Esophagus muscularis mucosa (tissue), 4 donors: ENCODE data around the gene MISP3. TPM values are rescaled to one million over a fixed set of nuclear protein-coding genes. Genes with fewer than 3 reads are reported as not detected.

Experiments used
- DNase-seq: peaks from one replicate; pipeline ENCODE4 v3.0.0-alpha.2; 2017; ENCODE audit errors: extremely low spot score
- H3K27ac ChIP-seq, 4 donors: fragments of 200-600 bp; sonication (generic); replicated peaks in 1 of 4; 1 replicate in 3 of 4; 2 replicates in 1 of 4; pipeline ENCODE4 v1.5.1; 2016 to 2019; ENCODE audit warnings: mild to moderate bottlenecking in 1 of 4
- H3K27me3 ChIP-seq, 4 donors: fragments of 200-600 bp; sonication (generic); one replicate each; pipeline versions ENCODE4 v1.5.1 to v1.6.0; 2016 to 2019
- H3K36me3 ChIP-seq, 4 donors: fragments of 200-600 bp; sonication (generic); one replicate each; pipeline ENCODE4 v1.5.1; 2016 to 2019
- H3K4me1 ChIP-seq, 4 donors: fragments of 200-600 bp; sonication (generic); one replicate each; pipeline ENCODE4 v1.5.1; 2016 to 2019
- H3K4me3 ChIP-seq, 4 donors: fragments of 200-600 bp; sonication (generic); 1 replicate in 2 of 4; 2 replicates in 2 of 4; pipeline ENCODE4 v1.5.1; 2016 to 2019; ENCODE audit warnings: mild to moderate bottlenecking in 4 of 4, moderate library complexity in 1 of 4
- H3K9me3 ChIP-seq, 4 donors: fragments of 200-600 bp; sonication (generic); 1 replicate in 3 of 4; 2 replicates in 1 of 4; pipeline ENCODE4 v1.5.1; 2016 to 2019
- CTCF ChIP-seq, 3 experiments: fragments of 200-600 bp in 2 of 3; fragments of 450-650 bp in 1 of 3; sonication (generic) in 2 of 3; IDR thresholded peaks; one replicate each; pipeline ENCODE4 v1.5.1; 2017 to 2019; ENCODE audit warnings: antibody characterized with exemption in 3 of 3, mild to moderate bottlenecking in 2 of 3, moderate library complexity in 1 of 3
- EP300 ChIP-seq: sonication (generic); formaldehyde crosslinking; IDR thresholded peaks from one replicate; pipeline ENCODE4 v1.6.1; 2017; ENCODE audit warnings: antibody characterized with exemption
- POLR2A ChIP-seq: fragments of 450-650 bp; IDR thresholded peaks from one replicate; pipeline ENCODE4 v1.6.1; 2017; ENCODE audit warnings: antibody characterized with exemption, moderate library complexity, mild to moderate bottlenecking, low read depth
- POLR2AphosphoS5 ChIP-seq, 2 donors: sonication (generic); formaldehyde crosslinking; IDR thresholded peaks; one replicate each; pipeline ENCODE4 v1.6.1; 2017; ENCODE audit warnings: antibody characterized with exemption in 2 of 2
- WGBS: methylation state at CpG from one replicate; pipeline ENCODE4 v1.1.5; 2018; 5-methylcytosine and 5-hydroxymethylcytosine counted together
- intact Hi-C: fragments of 100-400 bp; cut with DNase I; formaldehyde crosslinking; loops from one replicate; pipeline ENCODE4 v1.15.1; 2023
- total RNA-seq, 4 donors: library from RNA; depleted of rRNA; stranded (reverse); fragments of >200 nt; gene quantifications; one replicate each; pipeline versions ENCODE4 v1.1.0 to v1.2.1, GENCODE V29; 2016

MISP3 gene
- total RNA-seq, 4 donors from 2014 or later, result 1.5 to 11.1 (median 7.6) TPM

DNA sequence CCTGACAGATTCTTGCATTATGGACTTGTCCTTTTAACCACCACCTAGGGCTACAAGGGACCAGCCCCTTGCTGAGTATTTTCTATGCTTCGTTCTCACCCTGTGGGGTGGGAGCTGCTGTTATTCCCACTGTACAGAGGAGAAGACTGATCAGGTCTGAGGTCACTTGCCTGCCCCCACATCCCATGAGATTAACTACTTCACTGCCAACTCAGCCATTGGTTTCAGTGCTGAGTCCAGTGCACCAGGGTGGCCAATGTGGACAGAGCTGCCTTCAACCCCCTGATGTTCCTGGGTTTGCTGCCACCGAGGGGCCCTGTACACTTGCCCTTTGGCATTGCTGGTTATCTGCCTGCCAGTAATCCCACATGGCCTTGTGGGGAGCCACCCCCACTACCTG is 38.1 kb downstream of the MISP3 start:
- TF ChIP-seq EP300, result no peak
- no peak for TF ChIP-seq CTCF (IDR thresholded peaks at IDR 0.05)
- TF ChIP-seq POLR2A, result no peak
- no peak for TF ChIP-seq POLR2AphosphoS5 (IDR thresholded peaks at IDR 0.05)
- Histone ChIP-seq H3K27ac (peak overlapping the region in 1 of 4 donors; percentile 98), H3K36me3 (peaks cover 15 to 21% (median 19%) of the 10 kb centered on the region in 4 donors), H3K4me3 (no peak overlapping the region), H3K27me3 (no peaks in the 10 kb centered on the region), H3K9me3 (no peaks in the 10 kb centered on the region), H3K4me1 (peaks cover 62 to 86% (median 81%) of the 10 kb centered on the region in 4 donors)
- WGBS, result 53% methylated on average over 2 of the region's 2 CpGs
- intact Hi-C loops, result no loop called here
- DNase-seq, result no peak

DNA sequence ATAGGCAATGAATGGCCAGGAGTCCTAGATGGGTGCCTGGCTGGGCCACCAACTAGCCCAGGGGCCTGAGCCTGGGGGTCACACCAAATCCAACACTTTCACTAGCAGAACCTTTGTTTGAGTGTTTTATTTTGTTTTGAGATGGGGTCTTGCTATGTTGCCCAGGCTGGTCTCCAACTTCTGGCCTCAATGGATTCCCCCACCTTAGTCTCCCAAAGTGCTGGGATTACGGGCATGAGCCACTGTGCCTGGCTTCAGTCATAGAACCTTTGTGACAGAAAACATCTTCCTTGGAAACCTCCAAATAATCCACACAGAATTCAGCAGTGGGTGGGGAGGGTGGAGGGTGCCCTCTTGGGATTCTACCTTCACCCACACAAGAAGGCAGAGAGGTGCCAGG is 38.9 kb downstream of the MISP3 start:
- Histone ChIP-seq H3K9me3 (no peaks in the 10 kb centered on the region), H3K4me1 (peaks cover 70 to 94% (median 90%) of the 10 kb centered on the region in 4 donors), H3K27ac (peak overlapping the region; percentile 86 to 100 (median 98)), H3K36me3 (peaks cover 6 to 13% (median 10%) of the 10 kb centered on the region in 4 donors), H3K4me3 (no peak overlapping the region), H3K27me3 (no peaks in the 10 kb centered on the region)
- TF ChIP-seq POLR2AphosphoS5 (IDR thresholded peaks at IDR 0.05) (no peak), POLR2A (no peak), CTCF (IDR thresholded peaks at IDR 0.05) (no peak), EP300 (no peak)
- WGBS, result 100% methylated on average over 1 of the region's 1 CpG
- intact Hi-C loops, result no loop called here
- no peak for DNase-seq

- no peak for DNase-seq
- Histone ChIP-seq H3K9me3 (no peaks in the 10 kb centered on the region), H3K4me1 (peaks cover 73 to 95% (median 89%) of the 10 kb centered on the region in 4 donors), H3K4me3 (peak overlapping the region; percentile 33 to 42 (median 34)), H3K27ac (peak overlapping the region; percentile 86 to 100 (median 98)), H3K36me3 (peaks cover 0 to 6% (median 3%) of the 10 kb centered on the region in 4 donors), H3K27me3 (no peaks in the 10 kb centered on the region)
- WGBS, result 87% methylated on average over 5 of the region's 12 CpGs
- TF ChIP-seq POLR2AphosphoS5 (IDR thresholded peaks at IDR 0.05) (no peak), CTCF (IDR thresholded peaks at IDR 0.05) (no peak), POLR2A (no peak), EP300 (no peak)
- intact Hi-C loops, result no loop called here
These were observed 39.6 kb downstream of the MISP3 start for GRCh38 chr19:14112051-14112808.

GRCh38 chr19:14112809-14113385 is 40.3 kb downstream of the MISP3 start:
- 26% methylated on average over 11 of the region's 12 CpGs for WGBS
- H3K4me3 ChIP-seq, result peak overlapping the region; percentile 33 to 42 (median 34)
- no peaks in the 10 kb centered on the region for H3K27me3 ChIP-seq
- intact Hi-C loops, result no loop called here
- TF ChIP-seq POLR2AphosphoS5 (IDR thresholded peaks at IDR 0.05) (no peak), EP300 (no peak), CTCF (IDR thresholded peaks at IDR 0.05) (no peak)
- no peak for DNase-seq
- peaks cover 69 to 89% (median 82%) of the 10 kb centered on the region in 4 donors for H3K4me1 ChIP-seq
- peaks cover 0 to 5% (median 0%) of the 10 kb centered on the region in 4 donors for H3K36me3 ChIP-seq
- H3K9me3 ChIP-seq, result no peaks in the 10 kb centered on the region
- H3K27ac ChIP-seq, result peak overlapping the region; percentile 86 to 100 (median 98)
